Measurements from ENCODE around the gene SLC38A1. TPM values are rescaled to one million over a fixed set of nuclear protein-coding genes. Genes with fewer than 3 reads are reported as not detected.

SLC38A1 gene
- polyA plus RNA-seq, 1 of the 3 experiments (the other 2 are of a cell fraction), result 20.7 TPM

GRCh38 chr12:46149905-46150304 is 118.9 kb downstream of the SLC38A1 start:
- Histone ChIP-seq H3K9ac (no peak overlapping the region), H3K4me2 (no peak overlapping the region), H3K79me2 (ENCODE audit: insufficient read depth) (no peaks in the 10 kb centered on the region), H2AFZ (ENCODE audit: low read depth) (no peak overlapping the region), H3K27me3 (ENCODE audit: insufficient read depth) (no peaks in the 10 kb centered on the region), H4K20me1 (ENCODE audit: insufficient read depth) (no peaks in the 10 kb centered on the region), H3K4me1 (ENCODE audit: control insufficient read depth in 1 of 2, insufficient read depth in 2 of 2, low read depth in 1 of 2, low read length in 1 of 2) (peaks cover 9 to 22% of the 10 kb centered on the region in 2 experiments; a peak in 2 of 4 replicates), H3K36me3 (replicated peaks in 1 of 2; ENCODE audit: control insufficient read depth in 1 of 2, insufficient read depth in 2 of 2, low read length in 1 of 2) (no peaks in the 10 kb centered on the region), H3F3A (replicated peaks; ENCODE audit: insufficient read depth) (peaks cover 16% of the 10 kb centered on the region), H3K4me3 (ENCODE audit: low read depth in 2 of 2, low read length in 1 of 2) (no peak overlapping the region), H3K9me3 (no peaks in the 10 kb centered on the region), H3K27ac (ENCODE audit: low read depth in 2 of 2, low read length in 1 of 2) (no peak overlapping the region), H3K9me2 (no peaks in the 10 kb centered on the region)
- WGBS (ENCODE audit: low lambda C conversion rate), result 87% methylated on average over 1 of the region's 1 CpG
- TF ChIP-seq FOSL2 (IDR thresholded peaks at IDR 0.05; ENCODE audit: borderline replicate concordance, low read depth) (no peak), ELF1 (IDR thresholded peaks at IDR 0.05) (no peak), TEAD4 (IDR thresholded peaks at IDR 0.05; ENCODE audit: borderline replicate concordance, insufficient read depth) (no peak), MXI1 (IDR thresholded peaks at IDR 0.05; ENCODE audit: low read depth, low read length) (no peak), TCF12 (IDR thresholded peaks at IDR 0.05) (no peak), IRF3 (IDR thresholded peaks at IDR 0.05; ENCODE audit: low read depth, low read length) (no peak), USF2 (IDR thresholded peaks at IDR 0.05; ENCODE audit: borderline replicate concordance, low read depth, low read length) (no peak), USF1 (IDR thresholded peaks at IDR 0.05; ENCODE audit: borderline replicate concordance, low read depth) (no peak), SIN3A (IDR thresholded peaks at IDR 0.05; ENCODE audit: borderline replicate concordance, low read depth, low read length) (no peak), EZH2phosphoT487 (IDR thresholded peaks at IDR 0.05; ENCODE audit: borderline replicate concordance, low read depth) (no peak), TAF1 (IDR thresholded peaks at IDR 0.05; ENCODE audit: borderline replicate concordance, low read depth, low read length) (no peak), RCOR1 (IDR thresholded peaks at IDR 0.05; ENCODE audit: low read length) (no peak), SMC3 (IDR thresholded peaks at IDR 0.05; ENCODE audit: low read depth, low read length) (no peak), PBX3 (IDR thresholded peaks at IDR 0.05) (no peak)
- ChIA-PET CTCF (interaction anchor here (2.4 to 2.5 kb wide), 2 partner anchors 25 to 153 kb away, joined by 6 to 8 read pairs; no protein-coding TSS in a partner anchor), POLR2A (no interaction called here)
- no peak for DNase-seq

GRCh38 chr12:46149079-46149464 is 119.8 kb downstream of the SLC38A1 start:
- H3F3A ChIP-seq (replicated peaks; ENCODE audit: insufficient read depth), result peaks cover 7% of the 10 kb centered on the region
- no peak overlapping the region for H2AFZ ChIP-seq (ENCODE audit: low read depth)
- WGBS (ENCODE audit: low lambda C conversion rate), result 53% methylated on average over 2 of the region's 2 CpGs
- no peak overlapping the region for H3K4me3 ChIP-seq (ENCODE audit: low read depth in 2 of 2, low read length in 1 of 2)
- POLR2A ChIA-PET, result no interaction called here
- H3K9ac ChIP-seq, result no peak overlapping the region
- no peak overlapping the region for H3K27ac ChIP-seq (ENCODE audit: low read depth in 2 of 2, low read length in 1 of 2)
- TF ChIP-seq POLR2AphosphoS5 (IDR thresholded peaks at IDR 0.05; ENCODE audit: low read depth, low read length), result no peak
- TF ChIP-seq EP300 (IDR thresholded peaks at IDR 0.05; ENCODE audit: borderline replicate concordance in 1 of 2, low read depth in 1 of 2, low read length in 1 of 2), result no peak
- no peak for TF ChIP-seq ELF1 (IDR thresholded peaks at IDR 0.05)
- TF ChIP-seq, protein P1, sequence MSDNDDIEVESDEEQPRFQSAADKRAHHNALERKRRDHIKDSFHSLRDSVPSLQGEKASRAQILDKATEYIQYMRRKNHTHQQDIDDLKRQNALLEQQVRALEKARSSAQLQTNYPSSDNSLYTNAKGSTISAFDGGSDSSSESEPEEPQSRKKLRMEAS (IDR thresholded peaks at IDR 0.05; ENCODE audit: low read depth), result no peak
- no peak for TF ChIP-seq FOXJ3 (CRISPR knock-in tag; IDR thresholded peaks at IDR 0.05)
- no peak for TF ChIP-seq GABPA (IDR thresholded peaks at IDR 0.05; ENCODE audit: low read depth)
- TF ChIP-seq RAD21 (IDR thresholded peaks at IDR 0.05; ENCODE audit: low read length), result no peak
- no peak for TF ChIP-seq IRF3 (IDR thresholded peaks at IDR 0.05; ENCODE audit: low read depth, low read length)
- no peak for TF ChIP-seq NFIC (IDR thresholded peaks at IDR 0.05; ENCODE audit: borderline replicate concordance)
- no peaks in the 10 kb centered on the region for H3K36me3 ChIP-seq (replicated peaks in 1 of 2; ENCODE audit: control insufficient read depth in 1 of 2, insufficient read depth in 2 of 2, low read length in 1 of 2)
- H3K4me1 ChIP-seq (ENCODE audit: control insufficient read depth in 1 of 2, insufficient read depth in 2 of 2, low read depth in 1 of 2, low read length in 1 of 2), result peaks cover 5 to 19% of the 10 kb centered on the region in 2 experiments; a peak in 2 of 4 replicates
- H3K9me2 ChIP-seq, result no peaks in the 10 kb centered on the region
- no peaks in the 10 kb centered on the region for H3K79me2 ChIP-seq (ENCODE audit: insufficient read depth)
- H4K20me1 ChIP-seq (ENCODE audit: insufficient read depth), result no peaks in the 10 kb centered on the region
- H3K9me3 ChIP-seq, result no peaks in the 10 kb centered on the region
- DNase-seq, result no peak
- H3K27me3 ChIP-seq (ENCODE audit: insufficient read depth), result no peaks in the 10 kb centered on the region
- no peak overlapping the region for H3K4me2 ChIP-seq
- CTCF ChIA-PET, result interaction anchor here (0.6 to 2.5 kb wide), 2 partner anchors 24 to 873 kb away, joined by 3 to 6 read pairs; no protein-coding TSS in a partner anchor

Measured in SK-N-SH (cell line).